ENCODE results near the gene PSMD6.

DNA sequence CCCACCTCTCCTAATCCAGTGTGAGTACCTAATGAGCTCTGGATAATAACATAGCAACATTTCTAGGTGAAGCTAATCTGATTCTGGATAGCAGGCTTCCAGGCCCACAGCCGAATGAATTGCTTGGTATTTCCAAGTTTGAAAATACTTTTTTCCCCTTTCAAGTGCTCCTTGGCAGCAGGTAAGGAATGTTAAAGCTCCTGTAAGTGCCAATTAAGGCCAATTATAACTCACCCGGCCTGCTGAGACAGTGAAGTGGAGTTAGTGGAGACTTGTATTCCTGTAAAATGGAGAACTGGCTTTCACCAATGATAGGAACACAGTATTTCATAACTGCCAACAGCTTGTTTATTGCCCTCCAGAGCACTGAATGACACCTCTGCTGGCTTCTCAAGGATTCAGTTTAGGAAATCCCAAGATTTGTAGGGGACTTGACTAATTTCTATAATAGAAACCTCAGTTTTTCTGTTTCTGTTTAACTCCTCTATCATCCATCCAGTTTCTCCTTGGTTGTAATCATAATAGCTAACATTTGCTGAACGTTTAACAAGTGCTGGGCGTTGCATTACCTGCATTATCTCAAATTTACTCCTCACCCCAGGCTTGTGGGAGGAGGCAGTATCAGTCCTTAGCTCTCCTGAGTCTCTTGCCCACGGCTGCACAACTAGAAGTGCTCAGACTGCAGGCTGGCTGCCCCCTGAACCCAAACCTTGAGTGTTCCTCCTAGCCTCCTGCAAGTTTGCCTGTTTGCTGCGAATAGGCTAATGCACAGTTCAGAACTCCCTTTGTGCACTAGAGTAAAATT, 58.4 kb downstream of the PSMD6 start:
- TF ChIP-seq POLR2A (IDR thresholded peaks at IDR 0.05; ENCODE audit: extremely low read depth, insufficient read length) (no peak), MYC (IDR thresholded peaks at IDR 0.05; ENCODE audit: low read depth, low read length) (no peak)
- TF ChIP-seq, protein P1, sequence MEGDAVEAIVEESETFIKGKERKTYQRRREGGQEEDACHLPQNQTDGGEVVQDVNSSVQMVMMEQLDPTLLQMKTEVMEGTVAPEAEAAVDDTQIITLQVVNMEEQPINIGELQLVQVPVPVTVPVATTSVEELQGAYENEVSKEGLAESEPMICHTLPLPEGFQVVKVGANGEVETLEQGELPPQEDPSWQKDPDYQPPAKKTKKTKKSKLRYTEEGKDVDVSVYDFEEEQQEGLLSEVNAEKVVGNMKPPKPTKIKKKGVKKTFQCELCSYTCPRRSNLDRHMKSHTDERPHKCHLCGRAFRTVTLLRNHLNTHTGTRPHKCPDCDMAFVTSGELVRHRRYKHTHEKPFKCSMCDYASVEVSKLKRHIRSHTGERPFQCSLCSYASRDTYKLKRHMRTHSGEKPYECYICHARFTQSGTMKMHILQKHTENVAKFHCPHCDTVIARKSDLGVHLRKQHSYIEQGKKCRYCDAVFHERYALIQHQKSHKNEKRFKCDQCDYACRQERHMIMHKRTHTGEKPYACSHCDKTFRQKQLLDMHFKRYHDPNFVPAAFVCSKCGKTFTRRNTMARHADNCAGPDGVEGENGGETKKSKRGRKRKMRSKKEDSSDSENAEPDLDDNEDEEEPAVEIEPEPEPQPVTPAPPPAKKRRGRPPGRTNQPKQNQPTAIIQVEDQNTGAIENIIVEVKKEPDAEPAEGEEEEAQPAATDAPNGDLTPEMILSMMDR (IDR thresholded peaks at IDR 0.05; ENCODE audit: low read depth, low read length), result no peak
